Measurements from ENCODE around the gene CAMTA1. TPM values are rescaled to one million over a fixed set of nuclear protein-coding genes. Genes with fewer than 3 reads are reported as not detected.

CAMTA1 gene
- total RNA-seq, 3 donors from 2014 or later = 73.4 to 114 (median 82.6) TPM

DNA sequence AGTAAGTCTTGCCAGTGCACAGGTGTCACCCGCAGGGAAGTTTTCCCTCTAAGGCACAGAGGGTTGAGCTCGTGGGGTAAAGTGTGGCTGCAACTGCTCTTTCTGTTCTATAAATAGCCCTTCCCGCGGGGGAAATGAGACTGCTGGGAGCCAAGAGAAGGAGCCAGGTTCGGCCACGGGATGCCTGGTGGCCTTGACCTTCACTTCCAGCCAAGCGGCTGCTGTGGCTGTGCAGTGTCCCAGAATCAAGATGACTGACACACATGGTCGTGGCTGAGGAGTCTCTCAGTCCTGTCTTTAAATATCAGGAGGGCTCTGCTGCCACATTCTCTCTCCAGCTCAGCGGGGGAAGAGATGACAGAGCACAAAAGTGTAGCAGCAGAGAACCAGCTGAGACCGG lies 831.7 kb downstream of the CAMTA1 start:
- H3K9me3 ChIP-seq = no peaks in the 10 kb centered on the region
- intact Hi-C loops (cut with DNase I, micrococcal nuclease) = no loop called here
- ATAC-seq (no peak), DNase-seq (no peak)
- H3K4me3 ChIP-seq = no peak overlapping the region
- no peaks in the 10 kb centered on the region for H3K4me1 ChIP-seq (ENCODE audit: low read depth)
- no peaks in the 10 kb centered on the region for H3K36me3 ChIP-seq (ENCODE audit: low read depth)
- TF ChIP-seq, protein P1, sequence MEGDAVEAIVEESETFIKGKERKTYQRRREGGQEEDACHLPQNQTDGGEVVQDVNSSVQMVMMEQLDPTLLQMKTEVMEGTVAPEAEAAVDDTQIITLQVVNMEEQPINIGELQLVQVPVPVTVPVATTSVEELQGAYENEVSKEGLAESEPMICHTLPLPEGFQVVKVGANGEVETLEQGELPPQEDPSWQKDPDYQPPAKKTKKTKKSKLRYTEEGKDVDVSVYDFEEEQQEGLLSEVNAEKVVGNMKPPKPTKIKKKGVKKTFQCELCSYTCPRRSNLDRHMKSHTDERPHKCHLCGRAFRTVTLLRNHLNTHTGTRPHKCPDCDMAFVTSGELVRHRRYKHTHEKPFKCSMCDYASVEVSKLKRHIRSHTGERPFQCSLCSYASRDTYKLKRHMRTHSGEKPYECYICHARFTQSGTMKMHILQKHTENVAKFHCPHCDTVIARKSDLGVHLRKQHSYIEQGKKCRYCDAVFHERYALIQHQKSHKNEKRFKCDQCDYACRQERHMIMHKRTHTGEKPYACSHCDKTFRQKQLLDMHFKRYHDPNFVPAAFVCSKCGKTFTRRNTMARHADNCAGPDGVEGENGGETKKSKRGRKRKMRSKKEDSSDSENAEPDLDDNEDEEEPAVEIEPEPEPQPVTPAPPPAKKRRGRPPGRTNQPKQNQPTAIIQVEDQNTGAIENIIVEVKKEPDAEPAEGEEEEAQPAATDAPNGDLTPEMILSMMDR (IDR thresholded peaks at IDR 0.05) = no peak

- intact Hi-C loops (cut with DNase I, micrococcal nuclease) = no loop called here
- Histone ChIP-seq H3K9me3 (no peaks in the 10 kb centered on the region), H3K4me1 (ENCODE audit: low read depth) (no peaks in the 10 kb centered on the region), H3K36me3 (ENCODE audit: low read depth) (no peaks in the 10 kb centered on the region), H3K4me3 (no peak overlapping the region)
- TF ChIP-seq, protein P1 (IDR thresholded peaks at IDR 0.05) = no peak
- DNase-seq (no peak), ATAC-seq (no peak)
Measured at GRCh38 chr1:7617826-7618225, 832.6 kb downstream of the CAMTA1 start.

GRCh38 chr1:7620196-7620595 lies 834.9 kb downstream of the CAMTA1 start:
- Histone ChIP-seq H3K36me3 (ENCODE audit: low read depth) (no peaks in the 10 kb centered on the region), H3K4me3 (no peak overlapping the region), H3K9me3 (no peaks in the 10 kb centered on the region), H3K4me1 (ENCODE audit: low read depth) (no peaks in the 10 kb centered on the region)
- TF ChIP-seq, protein P1 (IDR thresholded peaks at IDR 0.05) = no peak
- intact Hi-C loops (cut with DNase I, micrococcal nuclease) = no loop called here
- ATAC-seq (no peak), DNase-seq (no peak)

GRCh38 chr1:7621334-7622219 lies 836.3 kb downstream of the CAMTA1 start:
- TF ChIP-seq, protein P1 (IDR thresholded peaks at IDR 0.05) = no peak
- H3K36me3 ChIP-seq (ENCODE audit: low read depth) = no peaks in the 10 kb centered on the region
- no peaks in the 10 kb centered on the region for H3K4me1 ChIP-seq (ENCODE audit: low read depth)
- H3K9me3 ChIP-seq = no peaks in the 10 kb centered on the region
- no peak overlapping the region for H3K4me3 ChIP-seq
- ATAC-seq (no peak), DNase-seq (no peak)
- intact Hi-C loops (cut with DNase I, micrococcal nuclease) = no loop called here

GRCh38 chr1:7623842-7624241 lies 838.6 kb downstream of the CAMTA1 start:
- TF ChIP-seq, protein P1 (IDR thresholded peaks at IDR 0.05) = no peak
- no peak overlapping the region for H3K4me3 ChIP-seq
- DNase-seq = no peak
- intact Hi-C loops (cut with DNase I, micrococcal nuclease) = no loop called here
- H3K36me3 ChIP-seq (ENCODE audit: low read depth) = no peaks in the 10 kb centered on the region
- H3K9me3 ChIP-seq = no peaks in the 10 kb centered on the region
- H3K4me1 ChIP-seq (ENCODE audit: low read depth) = no peaks in the 10 kb centered on the region
- no peak for ATAC-seq

Data from mucosa of descending colon (tissue), 3 donors.